T-helper 17 cell (primary cell): ENCODE data around the gene MT4. TPM values are rescaled to one million over a fixed set of nuclear protein-coding genes. Genes with fewer than 3 reads are reported as not detected.

Experiments
- ATAC-seq: fragments of 150-1000 bp; cut with Tn5 transposase; 2 replicates; pipeline ENCODE4 v1.10.0; 2021; ENCODE audit warnings: mild to moderate bottlenecking, moderate library complexity
- DNase-seq, 3 donors: peaks; one replicate each; pipeline versions ENCODE4 v3.0.0 to v3.0.0-alpha.2; 2020 to 2021
- H3K9me3 ChIP-seq: one replicate; pipeline ENCODE4 v1.7.0; 2013; ENCODE audit warnings: low read length, mild to moderate bottlenecking; ENCODE audit not compliant: control insufficient read depth, poor library complexity, severe bottlenecking
- H3K27ac Mint-ChIP-seq: one replicate; pipeline ENCODE4 v1.8.0; 2022; ENCODE audit warnings: mild to moderate bottlenecking, moderate library complexity, mixed read lengths
- H3K27me3 Mint-ChIP-seq: one replicate; pipeline ENCODE4 v1.8.0; 2022; ENCODE audit warnings: mixed read lengths
- H3K36me3 Mint-ChIP-seq: one replicate; pipeline ENCODE4 v1.8.0; 2022; ENCODE audit warnings: low read depth, mixed read lengths
- H3K4me1 Mint-ChIP-seq: one replicate; pipeline ENCODE4 v1.8.0; 2022; ENCODE audit warnings: mild to moderate bottlenecking, mixed read lengths
- H3K4me3 Mint-ChIP-seq: one replicate; pipeline ENCODE4 v1.8.0; 2022; ENCODE audit warnings: mild to moderate bottlenecking, moderate library complexity, mixed read lengths
- total RNA-seq, 4 donors: library from RNA in 2 of 4; stranded (reverse) in 2 of 4; gene quantifications; one replicate each; pipeline ENCODE4 v1.2.3 and lab custom pipeline; 2022 to 2026

The MT4 gene
- total RNA-seq, 2 donors from 2014 or later = not detected

GRCh38 chr16:56547120-56547948, 17.5 kb upstream of the MT4 start:
- DNase-seq (no peak), ATAC-seq (no peak)
- H3K27ac Mint-ChIP-seq = peak overlapping the region; percentile 71
- peaks cover 30% of the 10 kb centered on the region for H3K27me3 Mint-ChIP-seq
- no peaks in the 10 kb centered on the region for H3K9me3 ChIP-seq
- H3K4me3 Mint-ChIP-seq = no peak overlapping the region
- peaks cover 12% of the 10 kb centered on the region for H3K4me1 Mint-ChIP-seq
- H3K36me3 Mint-ChIP-seq = no peaks in the 10 kb centered on the region

GRCh38 chr16:56547949-56548567, 16.8 kb upstream of the MT4 start:
- ATAC-seq (no peak), DNase-seq (no peak)
- no peaks in the 10 kb centered on the region for H3K9me3 ChIP-seq
- Mint-ChIP-seq H3K36me3 (no peaks in the 10 kb centered on the region), H3K27ac (no peak overlapping the region), H3K4me3 (no peak overlapping the region), H3K27me3 (peaks cover 23% of the 10 kb centered on the region), H3K4me1 (peaks cover 12% of the 10 kb centered on the region)

GRCh38 chr16:56549161-56549560, 15.7 kb upstream of the MT4 start:
- Mint-ChIP-seq H3K36me3 (peaks cover 4% of the 10 kb centered on the region), H3K4me3 (no peak overlapping the region), H3K27me3 (peaks cover 29% of the 10 kb centered on the region), H3K27ac (no peak overlapping the region), H3K4me1 (peaks cover 14% of the 10 kb centered on the region)
- DNase-seq (no peak), ATAC-seq (no peak)
- no peaks in the 10 kb centered on the region for H3K9me3 ChIP-seq

GRCh38 chr16:56549744-56550385, 15.0 kb upstream of the MT4 start:
- Mint-ChIP-seq H3K27ac (no peak overlapping the region), H3K4me3 (no peak overlapping the region), H3K27me3 (peaks cover 36% of the 10 kb centered on the region), H3K4me1 (peaks cover 14% of the 10 kb centered on the region), H3K36me3 (peaks cover 4% of the 10 kb centered on the region)
- no peaks in the 10 kb centered on the region for H3K9me3 ChIP-seq
- ATAC-seq (no peak), DNase-seq (no peak)

- Mint-ChIP-seq H3K27me3 (peaks cover 51% of the 10 kb centered on the region), H3K36me3 (peaks cover 4% of the 10 kb centered on the region), H3K4me3 (peak overlapping the region; percentile 52), H3K4me1 (peaks cover 14% of the 10 kb centered on the region), H3K27ac (no peak overlapping the region)
- no peaks in the 10 kb centered on the region for H3K9me3 ChIP-seq
- ATAC-seq = no peak
- no peak for DNase-seq
These were observed 12.8 kb upstream of the MT4 start for GRCh38 chr16:56551796-56552738.

- H3K9me3 ChIP-seq = no peaks in the 10 kb centered on the region
- Mint-ChIP-seq H3K27me3 (peaks cover 68% of the 10 kb centered on the region), H3K27ac (no peak overlapping the region), H3K36me3 (peaks cover 4% of the 10 kb centered on the region), H3K4me1 (peaks cover 7% of the 10 kb centered on the region), H3K4me3 (no peak overlapping the region)
- ATAC-seq (no peak), DNase-seq (no peak)
These were observed 10.4 kb upstream of the MT4 start for GRCh38 chr16:56554441-56554840.

GRCh38 chr16:56558024-56558747, 6.7 kb upstream of the MT4 start:
- no peak for DNase-seq
- Mint-ChIP-seq H3K4me3 (no peak overlapping the region), H3K27ac (no peak overlapping the region), H3K36me3 (peaks cover 9% of the 10 kb centered on the region), H3K27me3 (peaks cover 66% of the 10 kb centered on the region), H3K4me1 (peaks cover 5% of the 10 kb centered on the region)
- no peak for ATAC-seq
- H3K9me3 ChIP-seq = no peaks in the 10 kb centered on the region

- H3K4me3 Mint-ChIP-seq = no peak overlapping the region
- H3K9me3 ChIP-seq = no peaks in the 10 kb centered on the region
- H3K27ac Mint-ChIP-seq = no peak overlapping the region
- DNase-seq (no peak), ATAC-seq (no peak)
- peaks cover 57% of the 10 kb centered on the region for H3K27me3 Mint-ChIP-seq
- H3K4me1 Mint-ChIP-seq = peaks cover 3% of the 10 kb centered on the region
- H3K36me3 Mint-ChIP-seq = peaks cover 5% of the 10 kb centered on the region
These were observed 5.8 kb upstream of the MT4 start for GRCh38 chr16:56559109-56559508.

- peaks cover 5% of the 10 kb centered on the region for H3K36me3 Mint-ChIP-seq
- no peaks in the 10 kb centered on the region for H3K9me3 ChIP-seq
- H3K27ac Mint-ChIP-seq = no peak overlapping the region
- no peak overlapping the region for H3K4me3 Mint-ChIP-seq
- ATAC-seq = no peak
- peaks cover 3% of the 10 kb centered on the region for H3K4me1 Mint-ChIP-seq
- DNase-seq = no peak
- H3K27me3 Mint-ChIP-seq = peaks cover 48% of the 10 kb centered on the region
These were observed 4.4 kb upstream of the MT4 start for GRCh38 chr16:56560447-56560846.

- Mint-ChIP-seq H3K36me3 (peaks cover 5% of the 10 kb centered on the region), H3K4me3 (no peak overlapping the region), H3K27me3 (peaks cover 44% of the 10 kb centered on the region)
These were observed 3.7 kb upstream of the MT4 start for GRCh38 chr16:56561126-56561525.

GRCh38 chr16:56569971-56570370, 5.1 kb downstream of the MT4 start:
- ATAC-seq (no peak), DNase-seq (no peak)
- H3K4me1 Mint-ChIP-seq = peaks cover 4% of the 10 kb centered on the region
- no peaks in the 10 kb centered on the region for H3K36me3 Mint-ChIP-seq
- H3K4me3 Mint-ChIP-seq = no peak overlapping the region
- H3K27me3 Mint-ChIP-seq = peaks cover 7% of the 10 kb centered on the region
- no peak overlapping the region for H3K27ac Mint-ChIP-seq
- no peaks in the 10 kb centered on the region for H3K9me3 ChIP-seq

More at GRCh38 chr16:56561126-56561525, 3.7 kb upstream of the MT4 start:
- H3K4me1 Mint-ChIP-seq = peaks cover 3% of the 10 kb centered on the region
- H3K9me3 ChIP-seq = no peaks in the 10 kb centered on the region
- ATAC-seq (no peak), DNase-seq (no peak)
- no peak overlapping the region for H3K27ac Mint-ChIP-seq

GRCh38 chr16:56571525-56571924, 6.7 kb downstream of the MT4 start:
- ATAC-seq = no peak
- no peak for DNase-seq
- H3K4me3 Mint-ChIP-seq = no peak overlapping the region
- H3K36me3 Mint-ChIP-seq = peaks cover 2% of the 10 kb centered on the region
- H3K27ac Mint-ChIP-seq = no peak overlapping the region
- H3K4me1 Mint-ChIP-seq = peaks cover under 1% of the 10 kb centered on the region
- H3K27me3 Mint-ChIP-seq = no peaks in the 10 kb centered on the region
- no peaks in the 10 kb centered on the region for H3K9me3 ChIP-seq
